ENCODE results near the gene TLE3.

DNA sequence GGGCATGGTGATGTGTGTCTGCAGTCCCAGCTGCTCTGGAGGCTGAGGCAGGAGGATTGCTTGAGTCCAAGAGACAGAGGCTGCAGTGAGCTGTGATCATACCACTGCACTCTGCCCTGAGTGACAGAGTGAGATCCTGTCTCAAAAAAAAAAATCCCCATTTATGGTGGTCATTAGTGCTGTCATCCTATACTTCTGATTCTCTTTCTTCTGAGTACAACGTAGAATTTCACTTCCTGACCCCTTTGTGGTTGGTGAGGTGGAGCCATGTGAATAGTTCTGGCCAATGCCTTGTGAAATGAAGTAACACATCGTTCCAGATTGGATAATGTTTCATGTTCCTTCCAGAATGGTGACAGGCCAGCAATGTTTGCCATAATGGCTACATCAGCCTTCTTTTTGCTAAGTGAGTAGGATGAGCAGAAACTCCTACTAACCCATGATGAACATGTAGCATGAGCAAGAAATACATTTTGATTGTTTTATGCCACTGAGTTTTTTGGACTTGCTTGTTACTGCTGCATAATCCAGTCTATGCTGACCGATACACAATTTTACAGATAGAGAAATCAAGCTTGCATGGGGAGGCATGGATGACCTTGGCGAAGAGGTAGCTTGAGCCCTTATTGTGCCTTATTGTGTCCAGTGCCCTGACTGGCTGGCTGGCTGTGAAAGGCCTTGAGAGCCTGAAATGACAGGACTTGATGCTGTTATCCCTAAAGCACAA is 30.9 kb upstream of the TLE3 start:
- no peak for TF ChIP-seq CTCF (IDR thresholded peaks at IDR 0.05 in 4 of 5, conservative IDR thresholded peaks at IDR 0.05 in 1 of 5)
- TF ChIP-seq POLR2A (IDR thresholded peaks at IDR 0.05): no peak

All from gastrocnemius medialis (tissue), 4 donors.